HG03135 (cell line): ENCODE results near the gene NRG3.

Source experiments
- ATAC-seq: cut with Tn5 transposase; IDR thresholded peaks from one replicate; pipeline ENCODE4 v1.9.1; 2021; ENCODE audit warnings: mild to moderate bottlenecking, moderate library complexity; ENCODE audit not compliant: unreplicated experiment

Gene NRG3

DNA sequence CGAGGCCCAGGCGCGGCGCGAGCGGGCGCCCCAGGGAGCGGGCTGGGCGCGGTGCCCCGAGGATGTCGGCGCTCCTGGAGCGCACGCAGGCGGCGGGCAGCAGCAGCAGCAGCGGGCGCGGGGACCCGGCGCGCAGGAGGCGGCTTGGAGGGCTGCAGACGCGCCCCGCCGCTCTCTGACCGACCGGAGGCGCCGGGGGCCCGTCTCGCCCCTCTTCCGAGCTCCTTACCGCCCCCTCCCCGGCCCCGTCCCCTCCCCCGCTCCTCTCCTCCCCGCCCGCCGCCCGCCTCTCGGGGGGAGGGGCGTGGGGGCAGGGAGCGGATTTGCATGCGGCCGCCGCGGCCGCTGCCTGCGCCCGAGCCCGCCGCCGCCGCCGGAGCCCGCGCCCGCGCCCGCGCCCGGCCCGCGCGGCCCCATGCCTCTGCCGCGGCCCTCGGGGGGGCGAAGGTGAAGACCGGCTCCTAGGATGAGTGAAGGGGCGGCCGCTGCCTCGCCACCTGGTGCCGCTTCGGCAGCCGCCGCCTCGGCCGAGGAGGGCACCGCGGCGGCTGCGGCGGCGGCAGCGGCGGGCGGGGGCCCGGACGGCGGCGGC, at the start of gene NRG3:
NRG3 (plus strand) TSS at position 320 of the 592 bp plus-strand sequence.
- ATAC-seq = no peak

DNA sequence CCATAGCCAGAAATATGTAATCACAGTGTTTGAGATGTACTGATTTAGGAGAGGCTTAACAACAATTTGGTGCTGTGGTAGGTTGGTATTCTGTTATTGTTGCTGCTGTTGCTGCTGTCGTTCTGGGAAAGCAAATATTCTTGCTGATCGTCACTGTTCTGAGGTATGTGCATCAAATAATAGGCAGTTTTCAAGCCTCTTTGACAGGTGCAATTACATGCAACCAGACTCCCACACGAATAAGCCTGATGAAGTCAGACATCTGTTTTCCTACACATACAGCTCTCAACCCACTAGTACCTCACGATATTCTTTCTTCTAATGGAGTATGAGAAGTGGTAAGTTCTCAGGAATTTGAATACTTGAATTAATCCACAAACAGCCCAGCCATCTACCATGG, 46.7 kb upstream of the NRG3 start:
- ATAC-seq = no peak

DNA sequence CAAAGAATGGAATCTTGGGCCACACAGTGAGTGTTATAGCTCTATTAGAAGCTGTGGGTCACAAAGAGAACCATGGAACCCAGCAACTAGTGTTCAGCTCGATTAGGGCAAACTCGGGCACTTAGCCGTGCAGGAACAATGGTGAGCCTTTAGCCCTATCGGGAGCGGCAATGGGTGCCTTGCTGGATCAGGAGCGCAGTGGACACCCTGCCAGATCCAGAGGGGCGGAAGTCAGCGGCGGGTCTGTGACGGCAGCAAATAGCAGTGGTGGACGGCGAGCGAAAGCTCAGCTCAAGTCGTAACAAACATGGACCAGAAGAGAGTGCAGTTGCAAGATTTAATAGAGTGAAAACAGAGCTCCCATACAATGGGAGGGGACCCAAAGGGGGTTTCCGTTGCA, 43.9 kb upstream of the NRG3 start:
- no peak for ATAC-seq

DNA sequence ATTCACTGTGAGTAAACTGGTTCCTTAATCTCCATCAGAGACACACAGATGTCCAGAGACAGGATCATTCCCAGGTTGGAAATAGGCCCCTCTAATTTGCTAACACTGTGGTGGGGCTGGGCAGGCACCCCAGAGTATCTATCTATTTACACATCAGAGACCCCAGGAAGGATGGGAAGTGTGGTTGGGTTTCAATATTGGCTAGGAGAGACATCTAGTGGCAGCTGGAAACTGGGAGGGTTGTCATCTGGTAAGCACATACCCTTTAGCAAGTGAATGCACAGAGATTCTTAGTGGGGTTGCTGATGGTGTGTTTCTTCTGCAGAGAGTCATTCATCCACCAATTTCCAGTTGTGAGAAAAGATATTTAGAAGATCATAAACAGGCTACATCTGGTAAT, 36.0 kb upstream of the NRG3 start:
- ATAC-seq = no peak

DNA sequence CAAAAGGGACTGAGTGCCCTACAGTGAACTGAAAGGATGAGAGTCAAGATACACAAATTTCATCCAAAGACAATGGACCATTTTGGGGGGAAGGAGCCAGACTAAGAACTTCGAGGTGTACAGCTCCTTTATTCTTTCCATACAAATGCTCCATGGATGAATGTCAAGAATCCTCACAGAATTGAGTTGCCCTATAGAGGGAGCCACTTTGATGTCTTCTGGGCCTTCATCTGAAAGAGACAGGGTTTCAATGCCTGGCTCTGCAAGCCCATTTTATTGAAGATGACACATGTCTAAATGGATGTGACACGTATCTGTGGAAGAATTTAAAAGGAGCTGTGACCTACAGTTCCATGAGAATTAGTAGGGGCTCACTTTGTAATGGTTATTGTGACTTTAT, 32.0 kb upstream of the NRG3 start:
- no peak for ATAC-seq

DNA sequence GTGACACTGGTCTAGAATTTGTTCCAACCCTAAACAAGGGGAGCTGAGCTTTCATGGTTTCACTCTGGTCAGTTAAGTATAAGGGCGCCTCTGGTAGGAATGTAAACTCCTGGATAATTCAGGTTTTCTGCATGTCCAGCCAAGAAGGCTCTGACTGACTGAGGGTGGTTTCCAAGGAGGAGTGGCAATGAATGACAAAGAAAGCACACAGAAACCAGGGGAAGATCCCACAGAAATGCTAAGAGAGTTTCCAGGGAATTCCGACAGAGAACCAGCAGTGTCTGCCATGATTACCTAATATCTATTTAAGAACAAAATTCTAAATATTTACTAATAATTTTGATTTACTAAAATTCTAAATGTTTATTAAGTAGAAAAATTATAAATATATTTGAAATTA, 27.3 kb upstream of the NRG3 start:
- ATAC-seq = no peak

DNA sequence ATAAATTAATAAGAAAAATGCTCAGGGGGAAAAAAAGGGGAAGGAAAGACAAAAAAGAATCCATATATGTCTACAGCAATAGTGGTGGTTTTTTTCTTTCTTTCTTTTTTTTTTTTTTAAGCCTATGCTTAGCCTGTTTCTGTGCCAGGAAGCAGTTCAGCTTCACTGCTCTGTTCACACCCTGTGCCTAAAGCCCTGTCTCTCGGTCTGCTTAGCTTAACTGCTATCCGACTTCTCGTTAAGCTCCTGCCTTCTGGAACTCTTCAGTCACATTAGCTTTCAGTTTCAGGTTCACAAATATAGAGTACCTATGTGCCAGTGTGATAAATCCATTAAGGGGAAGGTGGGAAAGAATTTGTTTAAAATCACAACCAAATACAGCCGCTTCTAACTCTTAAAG, 26.5 kb upstream of the NRG3 start:
- no peak for ATAC-seq

DNA sequence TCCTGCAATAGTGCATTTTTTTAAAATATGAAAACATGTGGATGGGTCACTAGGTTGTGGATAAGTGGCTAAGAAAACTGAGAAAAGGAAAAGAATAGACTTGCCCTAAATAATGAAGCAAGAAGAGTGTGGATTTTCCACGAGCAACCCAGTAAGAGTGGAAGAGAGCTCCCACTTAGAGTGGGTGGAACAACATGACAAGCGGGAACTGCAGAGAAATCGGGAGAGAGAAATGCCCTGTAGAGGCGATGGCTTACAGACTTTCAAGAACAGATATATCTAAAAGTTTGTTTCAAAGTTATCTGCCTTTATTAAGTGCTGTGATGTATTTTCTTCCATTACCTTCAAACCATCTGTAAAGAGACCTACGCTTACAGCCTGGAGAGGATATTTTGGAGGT, 26.1 kb upstream of the NRG3 start:
- no peak for ATAC-seq

DNA sequence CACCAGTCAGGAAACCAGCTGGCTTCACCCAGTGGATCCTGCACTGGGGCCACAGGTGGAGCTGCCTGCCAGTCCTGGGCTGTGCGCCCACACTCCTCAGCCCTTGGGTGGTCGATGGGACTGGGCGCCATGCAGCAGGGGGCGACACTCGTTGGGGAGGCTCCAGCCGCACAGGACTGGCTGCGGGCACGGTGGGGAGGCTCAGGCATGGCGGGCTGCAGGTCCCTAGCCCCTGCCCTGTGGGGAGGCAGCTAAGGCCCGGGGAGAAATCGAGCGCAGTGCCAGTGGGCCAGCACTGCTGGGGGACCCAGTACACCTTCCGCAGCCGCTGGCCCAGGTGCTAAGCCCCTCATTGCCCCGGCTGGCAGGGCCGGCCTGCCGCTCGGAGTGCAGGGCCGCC, 12.4 kb upstream of the NRG3 start:
- no peak for ATAC-seq

DNA sequence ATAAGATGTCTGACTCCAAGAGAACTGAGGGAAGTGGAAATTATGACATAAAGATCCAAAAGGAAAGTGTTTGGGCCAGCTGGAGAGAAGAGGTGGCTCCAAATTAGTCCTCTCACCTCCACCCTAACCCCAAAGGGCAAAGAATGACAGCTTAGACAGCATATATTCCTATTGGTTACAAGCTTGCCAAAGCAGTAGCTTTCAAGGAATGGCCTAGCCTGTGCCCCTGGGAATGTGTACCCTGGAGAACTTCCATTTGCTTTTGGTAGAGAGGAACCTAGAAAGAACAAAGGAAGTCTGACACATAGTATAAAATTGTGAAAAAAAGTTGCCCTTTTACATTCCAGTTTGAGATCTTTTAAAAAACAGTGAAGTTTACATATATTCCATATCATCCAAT, 11.2 kb upstream of the NRG3 start:
- no peak for ATAC-seq

DNA sequence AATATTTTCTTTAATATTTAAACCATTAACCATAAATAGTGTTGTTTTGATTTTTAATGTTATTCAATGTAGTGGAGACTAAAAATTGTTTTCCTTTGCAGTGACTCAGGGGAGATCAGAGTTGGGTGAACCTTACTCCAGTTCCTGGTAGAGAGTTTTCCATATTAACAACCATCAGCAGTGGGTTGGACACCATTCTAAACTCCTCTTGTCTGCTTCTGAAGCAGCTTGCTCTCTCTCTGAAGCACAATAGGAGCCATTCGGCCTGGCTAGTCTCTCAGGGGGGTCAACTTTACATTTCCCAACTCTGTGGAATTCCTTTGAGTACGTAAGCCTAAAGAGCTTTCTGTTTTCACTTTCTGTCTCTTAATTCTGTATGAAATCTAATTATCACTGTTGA, 9.4 kb upstream of the NRG3 start:
- no peak for ATAC-seq

DNA sequence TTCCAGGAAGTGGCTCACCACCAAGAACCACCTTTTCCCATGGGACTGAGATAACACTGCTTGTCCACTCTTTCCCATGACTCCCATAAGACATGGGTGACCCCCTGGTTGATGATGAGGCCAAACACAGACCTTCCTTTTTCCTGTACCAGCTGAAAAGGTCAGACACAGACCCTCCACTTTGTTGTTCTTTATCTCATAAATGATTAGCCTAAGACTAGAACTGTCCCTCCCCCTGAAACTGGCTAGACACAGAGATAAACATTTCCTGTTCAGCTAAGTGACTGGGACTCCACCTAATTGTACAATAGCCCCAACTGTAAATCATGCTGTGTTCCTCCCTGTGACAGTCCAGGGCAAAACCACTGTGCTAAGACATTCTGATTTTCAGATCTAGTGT, 8.2 kb upstream of the NRG3 start:
- ATAC-seq = peak; percentile 99

DNA sequence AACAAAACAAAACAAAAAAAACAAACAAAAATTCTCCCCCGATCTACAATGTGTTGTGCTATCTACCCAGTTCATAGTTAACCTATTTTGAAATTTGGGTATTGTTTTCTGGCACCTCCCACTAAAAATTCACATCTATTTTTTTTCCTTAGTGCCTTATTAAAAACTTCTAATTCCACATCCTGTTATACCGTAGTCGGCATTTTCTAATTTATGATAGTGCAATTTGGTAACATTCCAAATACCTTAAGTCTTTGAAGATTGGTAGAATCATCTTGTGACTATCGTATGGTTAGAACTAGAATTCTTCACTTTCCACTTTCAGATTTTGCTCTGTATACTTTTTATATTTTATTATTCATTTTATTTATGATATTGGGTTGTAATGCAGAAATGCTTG, 4.5 kb upstream of the NRG3 start:
- ATAC-seq = no peak

DNA sequence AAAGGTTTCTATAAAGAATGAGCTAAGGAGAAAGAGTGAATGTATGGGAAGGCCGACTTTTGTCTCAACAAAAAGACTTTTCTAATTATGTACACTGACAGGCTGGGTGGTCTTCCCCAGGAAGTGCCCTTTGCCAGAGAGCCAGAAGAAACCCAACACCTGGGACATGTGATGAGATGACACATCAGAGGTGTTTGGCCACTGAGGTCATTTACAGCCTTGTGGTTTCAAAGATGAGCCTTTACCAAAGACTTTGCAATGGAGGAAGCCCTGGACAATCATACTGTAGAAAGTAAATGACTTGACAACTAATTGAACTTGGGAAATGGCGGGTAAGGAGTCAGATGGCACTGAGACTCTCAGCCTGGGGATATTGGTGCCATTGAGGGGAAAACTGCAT, 3.4 kb upstream of the NRG3 start:
- no peak for ATAC-seq

DNA sequence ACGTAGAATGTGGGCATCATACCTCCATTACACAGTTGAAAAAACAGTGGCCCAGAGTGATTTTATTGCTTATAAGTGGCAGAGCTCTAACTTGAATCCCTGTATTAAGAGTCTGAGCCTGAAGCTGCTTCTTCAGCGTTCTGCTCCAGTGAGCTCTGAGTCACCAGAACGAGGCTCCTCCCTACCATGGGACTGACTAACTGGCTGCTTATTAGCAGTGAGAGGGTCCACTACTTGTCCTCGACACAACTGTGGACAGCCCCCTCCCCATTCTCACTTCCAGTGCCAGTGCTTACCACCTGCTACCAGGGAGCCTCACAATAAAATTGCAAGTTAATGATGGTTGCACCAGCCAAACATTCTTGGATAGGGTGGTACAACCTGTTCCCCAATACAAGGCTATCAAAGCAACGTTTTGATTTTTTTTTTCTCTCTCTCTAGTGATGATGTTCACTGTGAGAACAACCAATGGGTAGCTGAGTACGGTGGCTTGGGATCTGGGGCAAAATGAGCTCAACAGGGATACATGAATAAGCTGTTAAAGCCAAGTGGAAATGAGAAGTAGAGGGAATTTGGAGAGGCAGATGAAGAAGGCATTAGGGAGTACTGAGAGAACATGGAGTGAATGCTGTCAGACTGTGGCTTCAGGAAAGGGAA, 2.7 kb upstream of the NRG3 start:
- no peak for ATAC-seq

DNA sequence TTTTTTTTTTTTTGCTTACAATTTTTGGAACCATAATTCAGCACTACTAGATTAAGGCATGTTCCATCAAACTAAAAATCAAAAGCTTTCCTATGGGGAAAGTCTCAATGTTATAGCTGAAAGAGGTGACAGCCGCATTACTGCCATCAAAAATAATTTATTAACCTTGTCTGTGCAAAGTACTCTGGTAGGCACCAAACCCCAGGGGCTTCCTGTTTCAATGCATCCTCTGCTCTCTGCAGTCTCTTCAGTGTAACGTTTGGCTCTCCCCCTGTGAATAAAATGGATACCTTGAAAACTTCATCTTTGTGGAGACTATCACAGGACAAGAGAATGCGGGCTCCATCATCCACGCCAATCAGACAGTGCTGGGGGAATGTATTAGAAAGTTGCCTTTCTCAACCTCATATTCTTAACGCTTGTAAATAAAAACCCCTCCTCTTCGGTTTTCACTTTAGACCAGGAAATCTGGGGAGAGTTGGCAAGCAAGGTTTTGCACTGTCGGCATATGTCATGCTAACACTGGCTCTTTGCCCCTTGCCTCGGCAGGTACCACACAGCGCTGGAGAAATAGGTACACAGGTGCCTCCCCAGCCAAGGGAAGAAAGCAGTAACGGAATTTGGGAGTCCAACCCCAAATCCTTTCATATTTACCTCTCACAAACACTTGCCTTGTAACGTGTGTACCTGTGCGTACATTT, 1.6 kb upstream of the NRG3 start:
- no peak for ATAC-seq

DNA sequence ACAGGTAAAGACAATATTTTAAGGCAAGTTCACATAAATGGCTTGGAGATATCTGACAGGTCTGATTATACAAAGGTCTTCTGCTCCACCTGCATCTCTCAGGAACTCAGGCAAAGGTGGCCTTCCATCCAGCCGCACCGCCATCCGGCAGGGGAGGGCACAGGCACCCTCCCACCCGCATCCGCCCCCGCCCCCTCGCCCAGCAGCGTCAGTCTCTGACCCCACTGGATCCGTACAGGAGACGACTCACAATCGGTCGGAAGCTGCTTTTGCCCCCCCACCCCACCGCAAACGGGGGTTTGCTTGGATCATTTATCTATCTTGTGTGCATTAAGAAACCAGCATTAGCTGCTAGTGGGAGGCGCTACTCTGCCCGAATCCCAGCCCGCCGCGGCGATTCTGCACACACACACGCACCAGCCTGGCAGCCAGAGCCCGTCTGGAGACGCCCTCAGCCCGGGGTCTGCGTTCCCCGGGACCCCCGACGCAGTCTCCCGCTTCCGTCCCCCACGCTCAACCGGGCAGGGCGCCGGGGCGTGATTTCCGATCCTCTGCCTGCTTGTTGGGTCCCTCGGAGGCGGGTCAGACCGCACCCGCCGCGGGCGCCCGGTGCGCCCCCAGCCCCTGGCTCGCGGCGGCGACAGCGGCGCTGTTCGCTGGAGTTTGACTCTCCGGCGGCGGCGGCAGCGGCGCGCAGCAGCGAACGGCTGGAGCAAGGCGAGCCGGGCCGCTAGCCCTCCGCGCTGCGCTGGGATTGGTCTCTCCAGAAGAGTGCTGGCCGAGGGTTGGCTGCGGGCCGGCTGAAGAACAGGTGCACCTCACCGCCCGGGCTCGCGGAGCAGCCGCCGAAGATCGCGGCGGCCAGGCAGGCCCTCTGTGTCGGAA, 820 bp upstream of the NRG3 start:
- ATAC-seq = no peak

DNA sequence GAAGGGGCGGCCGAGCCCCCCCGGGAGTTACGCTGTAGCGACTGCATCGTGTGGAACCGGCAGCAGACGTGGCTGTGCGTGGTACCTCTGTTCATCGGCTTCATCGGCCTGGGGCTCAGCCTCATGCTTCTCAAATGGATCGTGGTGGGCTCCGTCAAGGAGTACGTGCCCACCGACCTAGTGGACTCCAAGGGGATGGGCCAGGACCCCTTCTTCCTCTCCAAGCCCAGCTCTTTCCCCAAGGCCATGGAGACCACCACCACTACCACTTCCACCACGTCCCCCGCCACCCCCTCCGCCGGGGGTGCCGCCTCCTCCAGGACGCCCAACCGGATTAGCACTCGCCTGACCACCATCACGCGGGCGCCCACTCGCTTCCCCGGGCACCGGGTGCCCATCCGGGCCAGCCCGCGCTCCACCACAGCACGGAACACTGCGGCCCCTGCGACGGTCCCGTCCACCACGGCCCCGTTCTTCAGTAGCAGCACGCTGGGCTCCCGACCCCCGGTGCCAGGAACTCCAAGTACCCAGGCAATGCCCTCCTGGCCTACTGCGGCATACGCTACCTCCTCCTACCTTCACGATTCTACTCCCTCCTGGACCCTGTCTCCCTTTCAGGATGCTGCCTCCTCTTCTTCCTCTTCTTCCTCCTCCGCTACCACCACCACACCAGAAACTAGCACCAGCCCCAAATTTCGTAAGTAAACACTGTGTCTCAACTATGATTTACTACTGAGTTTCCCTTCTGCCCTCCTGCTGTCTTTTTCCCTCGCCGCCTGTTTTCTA, 666 bp downstream of the NRG3 start:
- ATAC-seq = no peak

DNA sequence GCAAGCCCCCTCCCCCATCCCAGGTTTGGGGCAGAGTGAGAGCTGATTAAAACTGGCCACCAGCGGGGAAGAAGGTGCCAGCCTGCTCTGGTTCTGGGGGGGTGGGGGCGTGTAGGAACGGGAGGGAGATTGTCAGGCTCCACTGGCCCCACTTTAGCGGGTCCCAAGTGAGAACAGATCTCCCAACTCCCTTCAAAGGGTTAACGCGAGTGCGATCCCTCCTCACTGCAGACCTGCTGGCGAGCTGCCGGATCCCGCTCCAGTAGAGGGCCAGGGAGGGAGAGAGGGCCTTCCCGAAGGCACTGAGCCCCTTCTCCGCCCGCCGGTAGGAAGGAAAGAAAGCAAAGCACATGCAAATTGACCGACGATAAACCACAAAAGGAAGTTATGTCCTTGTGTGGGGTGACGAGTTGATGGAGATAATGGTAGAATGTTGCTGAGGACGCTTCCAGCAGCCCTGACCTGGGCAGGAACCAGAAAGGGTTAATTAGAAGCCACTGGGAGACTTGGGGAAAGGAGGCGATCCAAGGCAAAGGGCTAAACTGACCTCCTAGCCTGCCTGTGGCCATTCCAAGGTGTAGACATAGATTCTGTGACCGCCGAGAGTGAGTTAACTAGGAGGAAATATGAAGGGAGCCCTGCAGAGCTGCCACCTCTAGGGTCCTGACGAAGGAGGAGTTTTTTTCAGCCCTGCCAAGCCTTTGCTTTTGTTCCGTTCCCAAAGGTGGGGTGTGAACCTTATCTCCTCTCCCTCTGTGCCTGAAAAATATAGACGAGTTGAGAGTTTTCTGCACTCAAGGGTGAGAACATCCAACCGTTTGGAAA, 1.5 kb downstream of the NRG3 start:
- ATAC-seq = no peak

DNA sequence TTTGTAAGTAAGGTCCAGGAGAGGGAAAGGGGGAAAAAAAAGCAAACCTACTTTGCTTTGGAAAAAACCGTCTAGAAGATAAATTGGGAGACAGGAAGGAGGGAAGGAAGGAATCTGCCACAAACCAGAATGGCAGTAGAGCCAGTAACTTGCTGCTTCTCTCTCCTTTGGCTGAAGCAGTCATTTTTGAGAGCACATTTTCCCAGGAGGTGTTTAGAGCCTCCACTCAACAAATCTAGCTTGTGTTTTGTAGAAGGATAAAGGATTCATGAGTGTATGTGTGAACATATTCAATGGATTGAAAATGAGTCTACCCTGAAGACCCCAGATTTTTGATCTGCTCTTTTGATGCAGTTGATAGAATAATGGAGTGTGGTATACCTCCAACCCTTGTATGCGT, 2.6 kb downstream of the NRG3 start:
- ATAC-seq = no peak
